ENCODE measurements around the gene TRIP10. TPM values are rescaled to one million over a fixed set of nuclear protein-coding genes. Genes with fewer than 3 reads are reported as not detected.

TRIP10 gene
- total and polyA plus RNA-seq, 10 of the 15 experiments (the other 5 are each of a cell fraction or from before 2014, with no cell fraction given) = 0.79 to 54.5 (median 32.5) TPM

DNA sequence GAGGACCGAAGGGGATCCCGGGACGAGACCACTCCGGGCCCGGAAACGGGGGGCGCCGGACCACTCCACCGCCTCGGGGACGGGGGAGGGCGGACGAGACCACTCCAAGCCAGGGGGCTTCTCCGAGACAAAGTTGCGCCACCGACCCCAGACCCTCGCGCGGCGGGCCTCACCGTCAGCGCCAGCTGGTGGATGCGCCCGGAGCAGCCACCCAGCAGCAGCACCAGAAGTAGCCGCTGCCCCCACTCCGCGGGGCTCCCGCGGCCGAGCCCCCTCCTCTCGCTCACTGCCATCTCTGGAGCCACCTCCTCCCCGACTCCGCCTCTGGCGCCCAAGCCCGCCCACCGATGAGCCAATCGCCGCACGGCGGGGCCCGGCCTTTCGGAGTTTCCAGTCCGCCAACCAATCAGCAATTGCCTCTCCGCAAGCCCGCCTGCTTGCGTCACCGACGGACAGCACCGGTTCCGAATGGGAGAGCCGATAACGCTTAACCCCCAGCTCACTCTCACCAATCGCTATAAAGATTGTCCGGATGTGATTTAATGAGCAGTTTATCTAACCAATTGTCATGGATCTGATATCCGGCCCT, 2.1 kb upstream of the TRIP10 start, which contains the start of gene GPR108 (continued):
- no peak for TF ChIP-seq NFXL1 (IDR thresholded peaks at IDR 0.05; ENCODE audit: borderline replicate concordance)
- peak; percentile 85 for TF ChIP-seq NR2C1 (IDR thresholded peaks at IDR 0.05)

DNA sequence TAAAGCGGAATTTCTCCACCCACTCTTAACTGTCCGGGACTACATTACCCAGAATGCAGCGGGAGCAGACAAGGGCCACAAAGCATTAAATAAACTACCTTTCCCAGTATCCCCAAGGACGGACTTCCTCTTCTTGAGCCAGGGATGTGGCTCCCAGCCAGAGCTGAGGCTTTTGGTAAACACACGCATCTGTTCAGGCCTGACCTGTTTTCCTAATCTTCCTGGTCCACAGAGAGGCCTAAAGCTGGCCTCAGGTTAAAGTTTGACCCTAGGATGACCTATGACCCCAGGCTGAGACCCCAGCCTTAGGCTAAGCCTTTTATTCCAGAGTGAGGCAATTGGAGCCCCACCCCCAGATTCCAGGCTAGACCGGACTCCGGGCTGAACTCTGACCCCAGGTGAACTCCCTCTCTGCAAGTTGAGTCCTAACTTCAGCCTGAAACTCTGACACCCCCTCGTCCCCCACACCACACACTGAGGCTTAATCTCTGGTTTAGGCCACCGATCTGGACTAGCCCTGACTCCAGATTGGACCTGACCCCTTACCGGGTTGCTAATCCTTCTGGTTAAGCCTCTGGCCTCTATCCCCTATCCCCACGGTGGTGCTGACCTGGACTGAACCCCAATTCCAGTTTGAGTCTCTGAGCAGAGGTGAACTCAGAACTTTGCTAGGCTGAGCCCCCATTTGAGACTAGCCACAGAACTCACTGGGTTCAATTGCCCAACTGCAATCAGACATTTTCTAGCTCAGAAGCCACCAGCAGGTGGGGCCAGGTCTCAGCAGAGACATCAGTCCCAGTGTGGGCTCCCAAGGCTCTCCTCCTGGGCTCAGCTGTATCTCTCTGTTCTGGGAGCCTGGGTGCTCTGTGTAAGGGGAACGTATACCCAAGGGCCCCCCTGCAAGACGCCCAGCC, 1.4 kb upstream of the TRIP10 start:
- H3K79me2 ChIP-seq (ENCODE audit: control insufficient read depth, insufficient read depth, low read length) = peaks cover 44% of the 10 kb centered on the region
- ChIA-PET RAD21 (ENCODE audit: unreplicated experiment) (interaction anchor here (0.5 to 5.1 kb wide), 28 partner anchors 12 to 361 kb away, joined by 3 to 76 read pairs (median 6); partner anchors contain the start of genes DENND1C, TNFSF14 and VAV1), CTCF (interaction anchor here (0.5 to 5.5 kb wide), 34 partner anchors 9 to 612 kb away, joined by 3 to 104 read pairs (median 6); partner anchors contain the start of genes C3, SH2D3A, TNFSF14 and VAV1), SMC1A (ENCODE audit: uncharacterized antibody, unreplicated experiment) (interaction anchor here (0.6 to 4.0 kb wide), 23 partner anchors 9 to 280 kb away, joined by 3 to 55 read pairs (median 5); partner anchors contain the start of genes TNFSF14 and VAV1), POLR2A (interaction anchor here (0.6 to 4.0 kb wide), 14 partner anchors 9 to 221 kb away, joined by 3 to 25 read pairs (median 4); partner anchors contain the start of genes C3, SH2D3A, TNFSF14 and VAV1)
- H3K36me3 ChIP-seq (ENCODE audit: control insufficient read depth in 2 of 2, insufficient read depth in 2 of 2, low read length in 1 of 2) = peaks cover 0 to under 1% of the 10 kb centered on the region in 2 experiments; a peak in 2 of 4 replicates
- peak; percentile 47 for ATAC-seq
- no peaks in the 10 kb centered on the region for H3K9me3 ChIP-seq (replicated peaks; ENCODE audit: control insufficient read depth, insufficient read depth, low read length)
- H4K20me1 ChIP-seq (ENCODE audit: control insufficient read depth, insufficient read depth) = no peaks in the 10 kb centered on the region
- peak overlapping the region; percentile 100 for H3K4me2 ChIP-seq (ENCODE audit: control insufficient read depth, insufficient read depth)
- no TSS peak for BruUV-seq (replicated peaks)
- peak; percentile 89 for FAIRE-seq
- intact Hi-C loops (cut with micrococcal nuclease; ENCODE audit: unreplicated experiment) = loop anchor here (1.0 to 2.0 kb wide), 6 partner anchors 29 to 221 kb away; partner anchors contain the start of genes CD70, SH2D3A and TNFSF14
- peak overlapping the region; percentile 71 for H3K27ac ChIP-seq (ENCODE audit: control insufficient read depth, insufficient read depth)
- in situ Hi-C loops (cut with MboI) = loop anchor here (5.0 kb wide), 2 partner anchors 124 to 221 kb away; no protein-coding TSS in a partner anchor
- H3K27me3 ChIP-seq (replicated peaks in 1 of 2; ENCODE audit: control insufficient read depth in 2 of 2, insufficient read depth in 2 of 2, low read length in 1 of 2) = no peaks in the 10 kb centered on the region
- H3K4me1 ChIP-seq (ENCODE audit: control insufficient read depth, insufficient read depth, low read length) = peaks cover 30% of the 10 kb centered on the region
- WGBS (ENCODE audit: insufficient coverage, insufficient replicate concordance, low lambda C conversion rate, missing lambda C conversion rate) = 7% methylated on average over 13 of the region's 13 CpGs
- DNase-seq (ENCODE audit: low read depth, low spot score) = no peak
- H2AFZ ChIP-seq (ENCODE audit: control insufficient read depth, low read depth, low read length) = peak overlapping the region; percentile 90
- H3K9ac ChIP-seq (ENCODE audit: control insufficient read depth, insufficient read depth, low read length) = peak overlapping the region; percentile 85
- peak overlapping the region; percentile 65 for H3K4me3 ChIP-seq
- TF ChIP-seq MEF2B (IDR thresholded peaks at IDR 0.05; ENCODE audit: partially characterized antibody, poor library complexity, severe bottlenecking) (peak; percentile 66), ESRRA (IDR thresholded peaks at IDR 0.05; ENCODE audit: low read length) (no peak), BCL11A (IDR thresholded peaks at IDR 0.05; ENCODE audit: low read depth, low read length) (0 out of 2 replicates have a peak, but pooled peaks have one; percentile 7), ZNF217 (IDR thresholded peaks at IDR 0.05) (no peak), MAX (IDR thresholded peaks at IDR 0.05; ENCODE audit: low read depth, low read length) (no peak), CUX1 (IDR thresholded peaks at IDR 0.05; ENCODE audit: insufficient replicate concordance, low read depth, low read length) (no peak), USF1 (IDR thresholded peaks at IDR 0.05; ENCODE audit: borderline replicate concordance, extremely low read length, insufficient read depth, low read depth, low read length) (no peak), CHD1 (IDR thresholded peaks at IDR 0.05; ENCODE audit: low read depth, low read length) (no peak)
- TF ChIP-seq, protein P1, sequence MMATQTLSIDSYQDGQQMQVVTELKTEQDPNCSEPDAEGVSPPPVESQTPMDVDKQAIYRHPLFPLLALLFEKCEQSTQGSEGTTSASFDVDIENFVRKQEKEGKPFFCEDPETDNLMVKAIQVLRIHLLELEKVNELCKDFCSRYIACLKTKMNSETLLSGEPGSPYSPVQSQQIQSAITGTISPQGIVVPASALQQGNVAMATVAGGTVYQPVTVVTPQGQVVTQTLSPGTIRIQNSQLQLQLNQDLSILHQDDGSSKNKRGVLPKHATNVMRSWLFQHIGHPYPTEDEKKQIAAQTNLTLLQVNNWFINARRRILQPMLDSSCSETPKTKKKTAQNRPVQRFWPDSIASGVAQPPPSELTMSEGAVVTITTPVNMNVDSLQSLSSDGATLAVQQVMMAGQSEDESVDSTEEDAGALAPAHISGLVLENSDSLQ (IDR thresholded peaks at IDR 0.05) = no peak

Data from GM12878 (cell line).